Measurements from ENCODE around the gene CBFA2T2.
"Not testable (repeated sequence)": the region's sequence is repeated elsewhere in the genome, so short reads cannot be mapped to it uniquely, and the experiment has no call there.

Gene CBFA2T2

DNA sequence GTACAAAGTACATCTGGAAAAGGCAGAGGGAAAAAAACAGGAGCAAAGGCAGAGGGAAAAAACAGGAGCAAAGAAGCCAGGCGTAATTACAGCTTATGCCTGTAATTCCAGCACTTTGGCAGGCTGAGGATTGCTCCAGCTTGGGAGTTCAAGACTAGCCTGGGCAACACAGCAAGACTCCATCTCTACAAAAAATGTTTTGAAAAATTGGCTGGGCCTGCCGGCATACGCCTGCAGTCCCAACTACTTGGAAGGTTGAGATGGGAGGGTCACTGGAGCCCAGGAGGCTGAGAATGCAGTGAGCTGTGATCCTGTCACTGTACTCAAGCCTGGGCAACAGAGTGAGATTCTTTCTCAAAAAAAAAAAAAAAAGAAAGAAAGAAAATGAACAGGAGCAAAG lies 19.0 kb upstream of the CBFA2T2 start:
- no peak for DNase-seq (ENCODE audit: low read depth, low spot score)

DNA sequence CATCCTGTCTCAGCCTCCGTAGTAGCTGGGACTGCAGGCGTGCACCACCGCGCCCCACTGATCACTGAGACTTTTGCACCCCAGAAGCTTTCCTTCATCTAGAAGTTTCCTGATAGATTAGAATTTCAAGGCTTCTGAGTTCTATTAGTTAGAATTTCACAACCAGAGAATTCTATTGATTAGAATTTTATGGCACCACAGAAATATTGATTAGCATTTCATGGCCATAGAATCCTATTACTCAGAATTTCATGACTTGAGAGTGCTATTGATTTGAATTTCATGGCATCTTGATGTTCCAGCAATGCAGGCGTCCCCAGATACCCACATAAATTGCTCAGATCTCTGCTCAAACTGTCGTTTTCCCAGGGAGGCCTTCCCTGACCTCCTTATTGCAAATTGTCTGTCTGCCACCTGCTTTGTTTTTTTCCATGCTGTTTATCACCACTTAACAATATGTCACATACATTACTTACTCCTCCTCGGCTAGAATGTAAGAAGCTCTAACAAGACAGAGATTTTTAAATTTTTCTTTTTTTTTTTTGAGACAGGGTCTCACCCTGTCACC lies 16.9 kb upstream of the CBFA2T2 start:
- no peak for DNase-seq (ENCODE audit: low read depth, low spot score)

DNA sequence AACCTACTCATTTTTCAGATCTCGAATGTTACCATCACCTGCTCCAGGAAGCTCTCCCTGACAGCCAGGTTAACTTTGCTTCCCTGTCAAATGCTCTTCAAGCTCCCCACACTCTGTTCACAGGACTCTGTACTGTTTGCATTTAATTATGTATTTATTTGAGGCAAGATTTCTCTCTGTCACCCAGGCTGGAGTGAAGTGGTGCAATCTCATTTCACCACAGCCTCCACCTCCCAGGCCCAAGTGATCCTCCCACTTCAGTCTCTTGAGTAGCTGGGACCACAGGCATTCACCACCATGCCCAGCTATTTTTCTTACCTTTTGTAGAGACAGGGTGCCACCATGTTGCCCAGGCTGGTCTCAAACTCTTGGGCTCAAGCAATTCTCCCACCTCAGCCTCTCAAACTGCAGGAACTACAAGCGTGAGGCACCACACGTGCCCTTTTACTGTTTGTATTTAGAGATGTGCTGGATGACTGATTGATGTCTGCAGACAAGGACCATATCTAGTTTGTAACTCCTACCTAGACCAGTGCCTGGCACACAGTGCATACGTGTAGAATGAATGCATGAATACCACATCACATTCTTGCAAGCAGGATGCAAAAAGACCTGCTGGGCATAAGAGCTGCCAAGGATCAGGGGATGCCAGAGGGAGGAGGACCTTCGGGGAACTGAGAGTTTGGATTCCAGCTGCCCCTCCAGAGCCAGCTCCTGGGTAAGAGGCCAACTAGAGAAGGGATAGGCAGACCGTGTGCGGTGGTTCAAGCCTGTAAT lies 15.6 kb upstream of the CBFA2T2 start:
- DNase-seq (ENCODE audit: low read depth, low spot score): no peak

DNA sequence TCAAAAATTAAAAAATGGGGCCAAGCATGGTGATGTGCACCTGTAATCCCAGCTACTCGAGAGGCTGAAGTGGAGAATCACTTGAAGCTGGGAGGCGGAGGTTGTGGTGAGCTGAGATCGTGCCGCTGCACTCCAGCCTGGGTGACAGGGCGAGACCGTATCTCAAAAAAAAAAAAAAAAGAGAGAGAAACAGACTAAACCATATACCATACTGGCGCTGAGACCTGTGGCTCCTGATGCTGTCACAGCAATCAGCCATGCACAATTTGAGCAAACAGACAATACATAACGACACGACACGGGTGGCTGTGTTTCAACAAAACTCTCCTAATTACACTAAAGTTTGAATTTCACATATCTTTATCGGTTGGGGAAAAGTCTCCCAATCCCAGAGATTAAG lies 14.9 kb upstream of the CBFA2T2 start:
- no peak for DNase-seq (ENCODE audit: low read depth, low spot score)

DNA sequence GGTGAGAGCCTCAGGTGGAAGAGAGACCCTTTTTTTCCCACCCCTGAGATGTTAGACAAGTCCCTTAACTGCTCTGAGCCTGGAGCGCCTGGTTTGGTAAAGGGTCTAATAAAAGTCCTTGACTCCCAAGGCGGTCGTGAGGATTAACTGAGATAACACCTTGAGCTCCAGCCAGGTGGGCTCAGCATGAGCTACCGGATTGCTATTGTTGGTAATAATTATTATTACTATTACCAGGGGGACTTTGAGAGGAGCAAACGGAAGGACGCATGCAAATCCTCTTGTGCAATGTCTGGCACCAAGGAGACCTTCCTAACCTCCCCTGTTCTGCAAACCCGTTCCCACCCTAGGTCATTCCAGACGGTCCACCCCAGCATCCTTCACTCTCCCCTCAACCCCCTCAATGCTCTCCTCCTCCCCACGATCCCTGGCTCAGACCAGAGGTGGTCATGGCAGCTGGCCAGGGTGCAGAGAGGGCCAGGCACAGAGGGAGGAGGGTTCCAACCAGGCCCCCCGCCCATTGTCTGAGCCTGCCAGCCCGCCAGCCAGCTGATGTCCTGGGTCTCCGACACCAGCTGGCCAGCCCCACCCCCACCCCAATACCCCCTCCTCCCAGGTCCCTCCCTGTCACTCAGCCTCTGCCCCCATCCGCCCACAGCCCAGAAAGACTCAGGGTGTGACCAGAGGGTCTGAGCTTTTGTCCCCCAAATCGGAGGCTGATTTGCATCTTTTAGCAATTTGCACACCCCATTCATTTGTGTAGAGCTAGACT lies 14.3 kb upstream of the CBFA2T2 start:
- DNase-seq (ENCODE audit: low read depth, low spot score): no peak

DNA sequence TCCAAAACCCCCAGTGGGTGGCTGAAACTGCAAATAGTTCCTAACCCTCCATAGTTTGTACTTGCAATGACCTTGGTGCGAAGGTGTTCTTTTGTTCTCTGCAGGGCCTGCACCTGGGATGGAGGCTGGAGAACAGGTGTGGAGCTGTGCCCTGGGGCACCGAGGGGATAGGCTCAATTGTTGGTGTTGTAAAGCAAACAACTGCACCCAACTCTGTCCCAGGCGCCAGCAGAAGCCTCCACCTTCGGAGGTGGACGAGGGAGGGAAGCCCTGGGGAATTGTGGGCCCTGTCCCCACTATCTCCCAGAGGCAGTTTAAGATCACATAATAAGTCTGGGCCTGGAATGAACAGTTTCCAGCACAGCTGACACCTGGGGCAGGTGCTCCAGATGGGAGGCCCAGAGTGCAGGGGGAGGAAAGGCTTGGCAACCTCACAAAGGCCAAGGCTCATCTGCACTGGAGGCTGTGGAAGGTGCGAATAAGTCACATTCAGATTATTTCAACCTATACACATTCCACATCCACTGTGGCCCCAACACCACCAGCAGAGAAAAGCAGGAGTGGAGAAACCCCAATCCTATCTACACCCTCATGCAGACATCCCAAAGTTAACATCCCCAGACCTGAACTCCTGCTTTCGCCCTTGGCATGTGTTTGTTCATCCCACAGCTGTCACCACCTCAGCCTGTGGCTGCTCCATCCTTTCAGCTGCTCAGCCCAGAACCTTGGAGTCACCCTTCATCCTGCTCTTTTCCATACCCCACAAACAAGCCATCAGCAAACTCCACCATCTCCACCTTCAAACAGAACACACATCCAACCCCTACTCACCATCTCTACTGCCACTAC lies 12.3 kb upstream of the CBFA2T2 start:
- DNase-seq (ENCODE audit: low read depth, low spot score): no peak

DNA sequence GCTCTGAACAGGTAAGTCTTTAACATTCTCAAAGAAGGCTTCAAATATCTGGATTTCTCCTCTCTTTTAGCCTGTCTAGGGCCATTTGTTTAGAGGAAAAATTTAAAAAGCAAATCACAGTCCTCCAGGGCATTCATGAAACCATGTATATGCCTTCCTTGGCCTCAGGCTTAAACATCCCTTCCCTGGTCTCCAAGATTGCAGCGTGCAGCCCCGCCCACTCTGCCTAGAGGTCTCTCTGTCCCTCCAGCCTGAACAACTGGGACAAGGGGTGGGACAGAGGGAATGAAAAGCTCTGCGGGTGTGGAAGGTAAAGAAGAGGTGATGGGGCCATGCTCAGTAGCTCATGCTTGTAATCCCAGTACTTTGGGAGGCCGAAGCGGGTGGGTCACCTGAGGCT lies 9.8 kb upstream of the CBFA2T2 start:
- DNase-seq (ENCODE audit: low read depth, low spot score): no peak

DNA sequence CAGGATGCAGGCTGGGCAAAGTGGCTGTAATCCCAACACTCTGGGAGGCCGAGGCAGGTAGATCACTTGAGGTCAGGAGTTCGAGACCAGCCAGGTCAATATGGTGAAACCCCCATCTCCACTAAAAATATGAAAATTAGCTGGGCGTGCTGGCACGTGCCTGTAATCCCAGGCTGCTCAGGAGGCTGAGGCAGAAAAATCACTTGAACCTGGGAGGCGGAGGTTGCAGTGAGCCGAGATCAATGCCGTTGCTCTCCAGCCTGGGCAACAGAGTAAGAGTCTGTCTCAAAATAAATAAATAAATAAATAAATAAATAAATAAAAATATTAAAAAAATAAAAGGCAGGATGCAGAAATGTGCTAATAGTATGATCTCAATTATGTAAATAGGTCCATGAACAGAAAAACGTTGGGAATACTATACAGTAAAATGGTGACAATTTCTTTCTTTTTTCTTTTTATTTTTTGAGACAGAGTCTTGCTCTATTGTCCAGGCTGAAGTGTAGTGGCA lies 8.4 kb upstream of the CBFA2T2 start:
- no peak for DNase-seq (ENCODE audit: low read depth, low spot score)

DNA sequence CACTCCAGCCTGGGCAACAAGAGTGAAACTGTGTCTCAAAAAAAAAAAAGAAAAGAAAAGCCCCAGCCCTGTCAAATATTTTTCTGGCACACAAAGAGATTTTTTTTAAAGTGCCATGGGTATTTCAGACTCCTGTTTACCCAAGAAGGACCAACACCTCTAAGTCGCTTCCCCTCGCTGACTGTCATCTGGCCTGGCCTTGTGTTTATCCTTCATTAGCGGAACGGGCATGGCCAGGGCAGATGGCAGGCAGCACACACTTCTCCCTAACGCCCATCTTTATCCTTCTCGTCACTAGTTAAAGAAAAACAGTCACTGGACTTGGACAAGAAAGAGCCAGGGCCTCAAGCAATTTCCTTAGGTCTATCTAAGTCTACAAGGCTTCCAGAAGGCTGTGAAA lies 7.3 kb upstream of the CBFA2T2 start:
- DNase-seq (ENCODE audit: low read depth, low spot score): no peak

DNA sequence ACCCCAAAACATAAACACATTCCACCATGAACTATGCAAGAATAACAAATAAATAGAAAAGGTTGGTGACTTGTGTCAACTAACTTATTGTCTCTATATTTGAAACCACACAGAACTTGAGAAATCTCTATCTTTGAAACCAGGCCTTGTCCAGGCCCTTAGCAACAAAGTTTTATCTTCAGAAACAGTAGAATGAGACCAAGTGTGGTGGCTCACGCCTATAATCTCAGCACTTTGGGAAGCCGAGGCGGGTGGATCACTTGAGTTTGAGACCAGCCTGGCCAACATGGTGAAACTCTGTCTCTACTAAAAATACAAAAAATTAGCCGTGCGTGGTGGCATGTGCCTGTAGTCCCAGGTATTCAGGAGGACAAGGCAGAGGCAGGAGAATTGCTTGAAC lies 6.7 kb upstream of the CBFA2T2 start:
- not testable (repeated sequence) for DNase-seq (ENCODE audit: low read depth, low spot score)

DNA sequence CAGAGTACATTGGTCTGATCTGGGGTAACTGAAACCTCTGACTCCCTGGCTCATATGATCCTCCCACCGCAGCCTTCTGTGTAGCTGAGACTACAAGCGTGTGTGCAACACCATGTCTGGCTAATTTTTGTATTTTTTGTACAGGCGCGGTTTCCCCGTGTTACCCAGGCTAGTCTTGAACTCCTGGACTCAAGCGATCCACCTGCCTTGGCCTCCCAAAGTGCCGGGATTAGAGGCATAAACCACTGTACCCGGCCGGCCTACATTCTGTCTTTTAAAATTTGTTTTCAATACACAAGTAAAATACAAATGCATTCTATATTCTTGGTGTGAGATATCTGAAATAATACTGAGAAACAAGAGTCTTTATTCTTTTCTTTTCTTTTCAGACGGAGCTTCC lies 1.7 kb upstream of the CBFA2T2 start:
- no peak for DNase-seq (ENCODE audit: low read depth, low spot score)

DNA sequence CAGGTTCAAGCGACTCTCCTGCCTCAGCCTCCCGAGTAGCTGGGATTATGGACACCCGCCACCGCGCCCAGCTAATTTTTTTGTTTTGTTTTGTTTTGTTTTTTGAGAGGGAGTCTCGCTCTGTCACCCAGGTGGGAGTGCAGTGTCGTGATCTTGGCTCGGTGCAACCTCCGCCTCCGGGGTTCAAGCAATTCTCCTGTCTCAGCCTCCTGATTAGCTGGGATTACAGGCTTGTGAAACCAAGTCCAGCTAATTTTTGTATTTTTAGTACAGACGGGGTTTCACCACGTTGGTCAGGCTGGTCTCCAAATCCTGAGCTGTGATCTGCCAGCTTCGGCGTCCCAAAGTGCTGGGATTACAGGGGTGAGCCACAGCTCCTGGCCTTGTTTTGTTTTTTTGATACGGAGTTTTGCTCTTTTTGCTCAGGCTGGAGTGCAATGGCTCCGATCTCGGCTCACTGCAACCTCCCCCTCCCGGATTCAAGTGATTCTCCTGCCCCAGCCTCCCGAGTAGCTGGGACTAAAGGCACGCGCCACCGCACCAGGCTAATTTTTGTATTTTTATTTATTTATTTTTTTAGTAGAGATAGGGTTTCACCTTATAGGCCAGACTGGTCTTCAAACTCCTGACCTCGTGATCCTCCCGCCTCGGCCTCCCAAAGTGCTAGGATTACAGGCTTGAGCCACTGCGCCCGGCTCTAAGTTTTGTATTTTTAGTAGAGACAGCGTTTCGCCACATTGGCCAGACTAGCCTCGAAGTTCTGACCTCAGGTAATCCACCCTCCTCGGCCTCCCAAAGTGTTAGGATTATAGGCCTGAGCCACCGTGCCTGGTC lies 1.0 kb upstream of the CBFA2T2 start:
- not testable (repeated sequence) for DNase-seq (ENCODE audit: low read depth, low spot score)

DNA sequence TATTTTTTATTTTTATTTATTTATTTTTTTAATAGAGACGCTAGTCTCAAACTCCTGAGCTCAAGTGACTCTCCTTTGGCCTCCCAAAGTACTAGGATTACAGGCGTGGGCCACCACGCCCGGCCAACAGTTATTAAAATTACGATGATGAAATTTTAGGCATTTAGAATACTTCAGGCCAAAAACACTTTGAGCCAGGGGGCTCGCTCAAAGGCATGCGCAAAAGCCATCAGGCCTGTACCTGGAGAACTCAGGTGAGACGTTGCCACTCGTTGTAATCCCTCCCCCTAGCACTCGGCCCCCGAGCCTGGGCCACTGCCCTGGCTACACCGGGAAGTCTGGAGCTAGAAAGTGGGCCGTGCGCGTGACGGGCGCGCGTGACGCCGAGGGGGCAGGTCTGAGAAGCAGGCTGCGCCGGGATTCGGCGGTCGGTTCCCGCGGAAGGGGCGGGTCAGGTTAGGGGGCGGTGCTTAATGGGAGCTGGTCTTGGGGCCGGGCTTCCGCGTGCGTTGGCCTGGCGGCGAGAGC lies 337 bp upstream of the CBFA2T2 start:
- peak; percentile 88 for DNase-seq (ENCODE audit: low read depth, low spot score)

DNA sequence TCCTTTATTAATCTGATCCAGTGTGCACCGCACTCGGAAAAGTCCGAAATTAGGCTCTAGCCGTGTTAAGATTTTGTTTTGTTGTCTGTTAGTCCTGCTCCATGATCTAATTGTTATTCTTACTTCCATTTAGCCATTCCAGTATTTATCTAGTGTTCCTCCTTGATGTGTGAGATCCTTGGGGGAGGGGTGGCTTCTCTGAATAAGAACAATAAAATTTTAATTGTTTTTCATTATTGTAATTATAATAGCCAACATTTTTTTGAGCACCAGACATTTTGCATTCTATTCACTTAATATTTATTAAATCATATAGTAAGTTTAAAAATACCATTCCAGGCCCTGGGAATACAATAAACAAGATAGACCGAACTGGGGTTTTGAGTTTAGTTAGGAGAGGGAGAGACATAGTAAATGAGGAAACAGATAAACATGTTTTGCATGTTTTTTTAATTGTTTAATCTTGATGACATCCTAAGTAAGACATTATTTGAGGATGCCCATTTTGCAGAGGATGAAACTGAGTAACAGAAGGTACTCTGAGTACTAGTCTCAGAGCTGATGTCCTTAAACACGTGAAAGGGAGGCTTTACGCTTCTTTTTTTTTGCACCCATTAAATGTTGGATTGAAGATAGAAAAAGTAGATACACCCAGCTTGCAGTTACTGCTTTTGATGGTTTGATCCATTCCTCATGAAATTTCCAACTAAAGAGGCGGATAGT lies 1.2 kb downstream of the CBFA2T2 start:
- no peak for DNase-seq (ENCODE audit: low read depth, low spot score)

DNA sequence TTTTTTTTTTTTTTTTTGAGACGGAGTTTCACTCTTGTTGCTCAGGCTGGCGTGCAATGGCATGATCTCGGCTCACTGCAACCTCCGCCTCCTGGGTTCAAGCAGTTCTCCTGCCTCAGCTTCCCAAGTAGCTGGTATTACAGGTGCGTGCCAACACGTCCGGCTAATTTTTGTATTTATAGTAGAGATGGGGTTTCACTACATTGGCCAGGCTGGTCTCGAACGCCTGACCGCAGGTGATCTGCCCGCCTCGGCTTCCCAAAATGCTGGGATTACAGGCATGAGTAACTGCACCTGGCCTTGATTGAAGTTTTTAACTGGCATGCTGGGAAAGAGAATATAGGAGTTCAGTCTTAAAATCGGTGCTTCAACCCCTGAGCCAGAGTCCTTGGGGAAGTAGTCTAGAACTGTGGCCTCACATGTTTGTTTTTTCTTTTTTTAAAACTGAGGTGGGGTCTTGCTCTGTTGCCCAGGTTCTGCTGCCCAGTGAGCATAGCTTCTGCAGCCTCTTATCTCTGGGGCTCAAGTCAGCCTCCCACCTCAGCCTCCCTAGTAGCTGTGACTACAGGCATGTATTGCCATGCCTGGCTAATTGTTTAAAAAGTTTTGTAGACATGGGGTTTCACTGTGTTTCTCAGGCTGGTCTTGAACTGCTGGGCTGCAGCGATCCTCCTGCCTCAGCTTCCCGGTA lies 3.3 kb downstream of the CBFA2T2 start:
- DNase-seq (ENCODE audit: low read depth, low spot score): no peak

DNA sequence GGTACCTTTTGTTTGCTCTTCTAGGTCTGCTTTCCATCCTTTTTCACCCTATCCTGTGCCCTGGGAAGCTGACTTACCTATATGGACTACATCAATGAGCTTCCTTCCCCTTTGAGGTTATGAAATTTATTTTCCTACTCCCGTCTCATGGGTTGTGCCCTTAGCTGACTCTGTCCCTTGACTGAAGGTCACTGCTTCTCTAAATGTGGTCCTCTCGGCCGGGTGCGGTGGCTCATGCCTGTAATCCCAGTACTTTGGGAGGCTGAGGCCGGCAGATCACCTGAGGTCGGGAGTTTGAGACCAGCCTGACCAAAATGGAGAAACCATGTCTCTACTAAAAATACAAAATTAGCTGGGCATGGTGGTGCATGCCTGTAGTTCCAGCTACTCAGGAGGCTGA lies 6.9 kb downstream of the CBFA2T2 start:
- not testable (repeated sequence) for DNase-seq (ENCODE audit: low read depth, low spot score)

DNA sequence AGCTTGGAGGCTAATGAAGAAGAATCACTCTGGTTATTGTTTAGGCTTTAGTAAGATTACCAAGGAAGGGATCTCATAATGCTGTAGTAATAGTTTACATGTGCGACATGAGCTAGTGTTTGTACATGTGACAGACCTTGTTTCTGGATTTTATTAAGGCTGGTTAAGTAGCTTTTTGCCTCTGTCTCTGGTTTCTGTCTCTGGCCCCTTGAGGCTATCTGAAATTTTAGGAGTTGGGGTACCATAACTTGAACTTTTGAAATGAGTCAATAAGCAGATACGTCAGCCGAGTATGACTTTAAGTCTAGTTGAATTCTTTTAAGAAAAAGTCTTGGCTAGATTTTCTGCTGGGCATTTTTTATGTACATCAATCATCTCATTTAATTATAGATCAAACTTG lies 9.5 kb downstream of the CBFA2T2 start:
- no peak for DNase-seq (ENCODE audit: low read depth, low spot score)

DNA sequence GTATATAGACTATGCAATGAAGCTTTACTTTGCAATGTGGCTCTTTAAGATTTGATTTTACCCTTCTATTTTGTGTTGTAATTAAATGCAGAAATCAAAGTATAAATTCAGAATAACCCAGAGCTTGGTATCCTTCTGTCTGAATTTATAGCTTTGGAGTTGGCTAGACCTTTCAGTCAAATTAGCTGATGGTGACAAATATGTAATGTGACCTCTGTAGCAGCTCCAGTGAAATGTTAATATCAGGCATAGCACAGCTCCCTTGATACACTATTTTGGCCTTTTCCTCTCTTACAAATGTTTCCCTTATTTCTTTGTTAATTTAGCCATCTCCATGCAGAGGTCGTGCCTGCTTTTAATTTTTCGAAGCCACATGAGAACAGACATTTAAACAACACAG lies 11.1 kb downstream of the CBFA2T2 start:
- DNase-seq (ENCODE audit: low read depth, low spot score): no peak

DNA sequence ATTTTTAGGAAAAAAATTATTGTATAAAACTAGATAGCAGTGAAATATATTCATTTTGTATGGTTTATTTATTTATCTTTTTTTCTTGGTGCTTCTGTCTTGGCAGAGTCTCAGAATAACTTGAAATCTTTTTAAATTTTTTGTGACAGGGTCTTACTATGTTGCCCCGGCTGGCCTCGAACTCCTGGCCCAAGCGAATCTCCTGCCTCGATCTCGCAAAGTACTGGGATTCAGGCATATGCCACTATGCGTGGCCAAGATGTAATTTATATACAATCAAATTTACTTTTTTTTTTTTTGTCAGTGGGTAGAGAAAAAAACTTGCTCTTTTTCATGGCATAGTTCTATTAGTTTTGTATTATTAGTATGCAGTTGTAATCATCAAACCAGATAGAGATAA lies 13.7 kb downstream of the CBFA2T2 start:
- DNase-seq (ENCODE audit: low read depth, low spot score): no peak

All from smooth muscle cell of the brain vasculature (primary cell).